Lower leg skin (tissue), 3 donors: ENCODE results near the gene PRXL2B.
"Not testable (repeated sequence)": the region's sequence is repeated elsewhere in the genome, so short reads cannot be mapped to it uniquely, and the experiment has no call there.

Source experiments
- POLR2A ChIP-seq, 2 donors: fragments of 450-650 bp; IDR thresholded peaks; one replicate each; pipeline ENCODE4 v1.6.1; 2016 to 2017; ENCODE audit warnings: antibody characterized with exemption in 2 of 2, mild to moderate bottlenecking in 1 of 2, moderate library complexity in 1 of 2
- TF ChIP-seq, protein P1 (sequence below), 3 donors: fragments of 450-650 bp; IDR thresholded peaks; one replicate each; pipeline ENCODE4 v1.5.1; 2016; ENCODE audit warnings: antibody characterized with exemption in 3 of 3, mild to moderate bottlenecking in 3 of 3, moderate library complexity in 2 of 3

DNA sequence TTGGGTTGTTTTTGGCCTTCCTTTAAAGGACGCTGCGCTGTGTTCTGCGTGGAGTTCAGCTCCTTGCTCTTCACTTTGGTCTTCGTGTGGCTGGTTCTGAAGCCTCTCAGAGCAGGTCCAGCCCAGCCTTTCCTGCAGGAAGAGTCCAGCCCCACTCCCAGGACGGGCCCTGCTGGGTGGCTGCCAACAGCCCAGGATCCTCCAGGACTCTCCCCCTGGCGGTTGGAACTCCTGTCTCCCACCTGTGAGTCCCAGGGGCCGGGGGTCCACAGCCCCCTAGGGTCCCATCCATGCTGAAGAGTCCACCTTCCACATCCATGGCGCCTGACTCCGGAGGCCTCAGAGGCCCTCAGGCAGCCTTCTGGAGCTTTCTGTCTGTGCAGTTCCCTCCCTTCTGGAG, 35.0 kb upstream of the PRXL2B start:
- TF ChIP-seq, protein P1, sequence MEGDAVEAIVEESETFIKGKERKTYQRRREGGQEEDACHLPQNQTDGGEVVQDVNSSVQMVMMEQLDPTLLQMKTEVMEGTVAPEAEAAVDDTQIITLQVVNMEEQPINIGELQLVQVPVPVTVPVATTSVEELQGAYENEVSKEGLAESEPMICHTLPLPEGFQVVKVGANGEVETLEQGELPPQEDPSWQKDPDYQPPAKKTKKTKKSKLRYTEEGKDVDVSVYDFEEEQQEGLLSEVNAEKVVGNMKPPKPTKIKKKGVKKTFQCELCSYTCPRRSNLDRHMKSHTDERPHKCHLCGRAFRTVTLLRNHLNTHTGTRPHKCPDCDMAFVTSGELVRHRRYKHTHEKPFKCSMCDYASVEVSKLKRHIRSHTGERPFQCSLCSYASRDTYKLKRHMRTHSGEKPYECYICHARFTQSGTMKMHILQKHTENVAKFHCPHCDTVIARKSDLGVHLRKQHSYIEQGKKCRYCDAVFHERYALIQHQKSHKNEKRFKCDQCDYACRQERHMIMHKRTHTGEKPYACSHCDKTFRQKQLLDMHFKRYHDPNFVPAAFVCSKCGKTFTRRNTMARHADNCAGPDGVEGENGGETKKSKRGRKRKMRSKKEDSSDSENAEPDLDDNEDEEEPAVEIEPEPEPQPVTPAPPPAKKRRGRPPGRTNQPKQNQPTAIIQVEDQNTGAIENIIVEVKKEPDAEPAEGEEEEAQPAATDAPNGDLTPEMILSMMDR (IDR thresholded peaks at IDR 0.05) = not testable (repeated sequence)
- not testable (repeated sequence) for TF ChIP-seq POLR2A (IDR thresholded peaks at IDR 0.05)
